ENCODE measurements around the gene RNF5.

RNF5 gene

DNA sequence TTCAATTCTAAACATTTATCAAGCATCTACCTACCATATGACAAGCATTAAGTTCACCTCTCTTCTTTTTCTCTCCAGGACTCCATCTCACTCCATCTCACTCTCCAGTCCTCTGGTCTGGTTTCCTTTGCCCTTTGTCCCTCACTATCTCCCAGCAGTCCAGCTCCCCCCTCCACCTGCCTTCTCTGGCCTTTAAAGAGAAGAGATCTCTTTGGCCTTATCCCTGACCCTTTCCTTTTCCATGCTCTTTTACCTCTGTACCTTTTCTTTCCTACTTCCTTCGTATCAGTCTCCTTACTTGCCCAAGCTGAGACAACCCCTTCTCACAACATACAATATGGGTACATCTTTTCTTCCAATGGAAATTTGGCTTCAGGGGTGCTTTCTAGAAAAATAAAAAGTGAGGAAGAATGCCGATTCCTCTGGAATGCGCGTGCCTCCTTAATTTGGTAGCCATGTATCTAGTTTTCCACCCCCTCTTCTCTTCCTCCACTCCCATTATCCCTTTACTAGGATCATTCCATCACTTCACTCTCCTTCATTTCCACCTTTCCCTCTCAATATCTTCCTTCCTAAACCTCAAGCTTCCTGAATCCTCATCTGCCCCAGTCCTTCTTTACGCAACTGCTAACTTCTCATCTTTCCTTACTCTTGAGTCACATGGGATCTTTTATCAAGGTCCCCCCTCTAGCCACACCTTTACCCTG is 1.6 kb upstream of the RNF5 start:
- no peak for DNase-seq (ENCODE audit: low read depth)
- TF ChIP-seq, protein P1, sequence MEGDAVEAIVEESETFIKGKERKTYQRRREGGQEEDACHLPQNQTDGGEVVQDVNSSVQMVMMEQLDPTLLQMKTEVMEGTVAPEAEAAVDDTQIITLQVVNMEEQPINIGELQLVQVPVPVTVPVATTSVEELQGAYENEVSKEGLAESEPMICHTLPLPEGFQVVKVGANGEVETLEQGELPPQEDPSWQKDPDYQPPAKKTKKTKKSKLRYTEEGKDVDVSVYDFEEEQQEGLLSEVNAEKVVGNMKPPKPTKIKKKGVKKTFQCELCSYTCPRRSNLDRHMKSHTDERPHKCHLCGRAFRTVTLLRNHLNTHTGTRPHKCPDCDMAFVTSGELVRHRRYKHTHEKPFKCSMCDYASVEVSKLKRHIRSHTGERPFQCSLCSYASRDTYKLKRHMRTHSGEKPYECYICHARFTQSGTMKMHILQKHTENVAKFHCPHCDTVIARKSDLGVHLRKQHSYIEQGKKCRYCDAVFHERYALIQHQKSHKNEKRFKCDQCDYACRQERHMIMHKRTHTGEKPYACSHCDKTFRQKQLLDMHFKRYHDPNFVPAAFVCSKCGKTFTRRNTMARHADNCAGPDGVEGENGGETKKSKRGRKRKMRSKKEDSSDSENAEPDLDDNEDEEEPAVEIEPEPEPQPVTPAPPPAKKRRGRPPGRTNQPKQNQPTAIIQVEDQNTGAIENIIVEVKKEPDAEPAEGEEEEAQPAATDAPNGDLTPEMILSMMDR (IDR thresholded peaks at IDR 0.05; ENCODE audit: insufficient read depth, low read depth, low read length, missing control alignments): no peak
- H3K4me3 ChIP-seq (ENCODE audit: low read depth, low read length): peak overlapping the region; percentile 69

DNA sequence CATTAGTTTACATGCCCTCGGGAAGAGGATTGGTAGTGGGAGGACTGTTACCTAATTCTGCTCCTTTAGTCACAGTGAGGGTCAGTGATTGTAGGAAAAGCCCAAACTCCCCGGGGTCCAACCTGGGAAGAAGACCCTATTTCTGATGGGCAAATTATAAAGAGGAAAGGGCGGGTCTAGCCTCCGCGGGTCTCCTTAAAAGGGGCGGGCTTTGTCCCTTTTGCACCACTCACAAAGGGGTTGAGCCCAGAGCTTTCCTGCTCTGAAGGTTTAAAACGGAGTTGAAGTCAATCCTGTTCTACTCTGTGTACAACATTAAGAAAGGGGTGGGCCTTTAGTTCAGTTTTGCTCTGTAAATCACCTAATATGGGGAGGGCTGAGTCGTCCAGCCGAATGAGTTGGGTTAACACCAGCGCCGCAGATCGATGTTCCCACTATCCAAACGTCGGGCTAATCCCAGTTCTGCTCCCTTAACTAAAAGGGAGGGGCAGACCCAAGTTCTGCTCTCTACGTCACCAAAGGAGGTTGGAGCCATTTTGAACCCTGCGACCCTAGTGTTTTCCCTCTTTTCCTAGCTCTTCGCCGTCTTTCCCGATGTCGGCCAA is 920 bp upstream of the RNF5 start:
- TF ChIP-seq, protein P1 (IDR thresholded peaks at IDR 0.05; ENCODE audit: insufficient read depth, low read depth, low read length, missing control alignments): no peak
- peak; percentile 75 for DNase-seq (ENCODE audit: low read depth)
- H3K4me3 ChIP-seq (ENCODE audit: low read depth, low read length): peak overlapping the region; percentile 69

DNA sequence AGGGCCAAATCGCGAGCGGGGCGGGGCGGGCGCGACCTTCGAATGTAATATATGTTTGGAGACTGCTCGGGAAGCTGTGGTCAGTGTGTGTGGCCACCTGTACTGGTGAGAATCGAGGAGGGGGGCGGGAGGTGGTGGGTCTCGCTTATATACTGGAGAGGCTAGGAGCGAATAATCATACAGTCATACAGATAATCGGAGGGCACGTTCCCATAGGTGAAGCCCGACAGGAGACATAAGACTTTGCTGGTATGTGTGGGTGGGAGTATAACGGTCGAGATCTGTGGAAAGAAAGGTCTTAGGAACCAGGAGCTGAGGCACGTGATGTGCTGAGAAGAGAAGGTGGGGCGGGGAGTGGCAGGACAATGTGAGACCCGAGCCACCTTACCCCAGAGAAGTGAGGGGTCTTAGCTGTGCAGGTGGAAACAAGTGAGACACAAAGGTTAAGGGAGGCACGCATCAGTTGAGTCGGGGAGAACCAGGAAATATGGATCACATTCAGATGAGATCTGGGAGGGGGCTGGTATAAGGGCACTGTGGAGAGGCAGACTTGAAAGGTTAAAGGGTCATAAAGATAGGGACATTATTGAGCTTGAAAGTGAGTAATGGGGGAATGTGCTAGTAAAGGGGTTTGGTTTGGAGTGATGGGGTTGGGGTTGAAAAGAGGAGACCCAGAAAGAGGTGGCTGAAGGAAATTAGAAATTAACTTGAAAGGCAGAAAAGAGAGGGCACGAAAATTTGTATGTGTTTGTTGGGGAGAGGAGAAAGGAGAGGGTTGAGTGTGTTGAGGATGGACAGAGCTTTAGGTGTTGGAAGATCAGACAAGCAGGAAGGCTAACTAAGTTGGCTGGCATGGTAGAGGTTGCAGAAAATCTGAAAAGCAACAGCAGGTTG is 589 bp downstream of the RNF5 start:
- H3K4me3 ChIP-seq (ENCODE audit: low read depth, low read length): peak overlapping the region; percentile 92
- TF ChIP-seq, protein P1 (IDR thresholded peaks at IDR 0.05; ENCODE audit: insufficient read depth, low read depth, low read length, missing control alignments): no peak
- no peak for DNase-seq (ENCODE audit: low read depth)

GRCh38 chr6:32179766-32180405 is 1.7 kb downstream of the RNF5 start:
- no peak for DNase-seq (ENCODE audit: low read depth)
- peak overlapping the region; percentile 92; the same call in 1 of the 2 replicates for H3K4me3 ChIP-seq (ENCODE audit: low read depth, low read length)
- TF ChIP-seq, protein P1 (IDR thresholded peaks at IDR 0.05; ENCODE audit: insufficient read depth, low read depth, low read length, missing control alignments): no peak

- DNase-seq (ENCODE audit: low read depth): no peak
- TF ChIP-seq, protein P1 (IDR thresholded peaks at IDR 0.05; ENCODE audit: insufficient read depth, low read depth, low read length, missing control alignments): no peak
These were observed 3.0 kb downstream of the RNF5 start for GRCh38 chr6:32181148-32181702.

DNA sequence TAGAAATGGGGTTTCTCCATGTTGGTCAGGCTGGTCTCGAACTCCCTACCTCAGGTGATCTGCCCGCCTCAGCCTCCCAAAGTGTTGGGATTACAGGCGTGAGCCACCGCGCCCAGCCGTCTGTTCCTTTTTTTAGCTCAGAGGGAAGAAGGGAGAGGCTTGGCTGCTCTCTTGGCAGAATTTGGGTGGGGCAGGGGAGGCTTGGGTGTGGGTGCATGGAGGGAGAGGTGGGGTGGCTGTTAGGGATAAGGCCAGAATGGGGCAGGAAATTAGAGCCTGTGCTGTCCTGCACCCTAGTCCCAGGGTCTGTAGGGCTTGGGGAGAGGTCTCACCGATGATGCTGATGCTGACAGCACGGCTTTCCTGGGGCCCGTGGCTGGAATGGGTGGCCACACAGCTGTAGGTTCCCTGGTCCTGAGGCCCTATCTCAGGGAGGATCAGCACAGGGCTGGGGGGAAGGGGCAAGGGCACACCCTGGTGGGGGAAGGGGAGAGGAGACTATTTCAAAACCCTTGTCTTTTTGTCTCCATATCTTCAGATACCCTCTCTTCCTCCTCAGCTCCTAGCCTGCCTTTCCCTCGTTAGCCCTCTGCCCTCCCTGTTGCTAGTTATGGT is 3.8 kb downstream of the RNF5 start:
- H3K4me3 ChIP-seq (ENCODE audit: low read depth, low read length): no peak overlapping the region
- no peak for DNase-seq (ENCODE audit: low read depth)
- TF ChIP-seq, protein P1 (IDR thresholded peaks at IDR 0.05; ENCODE audit: insufficient read depth, low read depth, low read length, missing control alignments): no peak

More at GRCh38 chr6:32181148-32181702, 3.0 kb downstream of the RNF5 start:
- no peak overlapping the region for H3K4me3 ChIP-seq (ENCODE audit: low read depth, low read length)
